K562 (cell line): ENCODE data around the gene LTBP1. TPM values are rescaled to one million over a fixed set of nuclear protein-coding genes. Genes with fewer than 3 reads are reported as not detected.

ENCODE experiments used
- CEBPB ChIP-seq: fragments of 450-650 bp; IDR thresholded peaks from 2 replicates; pipeline ENCODE4 v1.6.1; 2016; ENCODE audit warnings: missing genetic modification characterization, missing compliant biosample characterization
- CSDE1 ChIP-seq, 2 experiments: fragments of 450-650 bp; IDR thresholded peaks; 2 replicates each; pipeline ENCODE4 v1.6.1; 2016; ENCODE audit warnings: mild to moderate bottlenecking in 1 of 2
- MEIS2 ChIP-seq: fragments of 450-650 bp; IDR thresholded peaks from 2 replicates; pipeline ENCODE4 v1.6.1; 2014; ENCODE audit warnings: mild to moderate bottlenecking; ENCODE audit not compliant: partially characterized antibody
- POLR2G ChIP-seq: fragments of 200-400 bp; formaldehyde crosslinking; IDR thresholded peaks from 2 replicates; pipeline ENCODE4 v1.6.1; 2017; ENCODE audit warnings: low read depth, mild to moderate bottlenecking, antibody characterized with exemption, low read length, moderate library complexity
- ZBED1 ChIP-seq: IDR thresholded peaks from 2 replicates; pipeline ENCODE4 v1.6.1; 2014
- ZNF324 ChIP-seq: fragments of 250-450 bp; sonication (Bioruptor Pico); IDR thresholded peaks from 2 replicates; pipeline ENCODE4 v1.4.0; 2020; ENCODE audit warnings: mild to moderate bottlenecking
- polyA plus RNA-seq, 8 experiments: library from polyadenylated mRNA; depleted of rRNA in 4 of 8; stranded (reverse) in 5 of 8; unstranded in 3 of 8; fragments of >200 nt; fragmentation: Nextera tagmentation in 2 of 8; fragmentation: Illumina TruSeq in 1 of 8; extraction: Ambion mirVana in 2 of 8; extraction: Trizol in 1 of 8; gene quantifications; 2 replicates each; pipeline versions ENCODE4 v1.2.1 to v1.2.3, GENCODE V29; 2011 to 2014; ENCODE audit warnings: inconsistent platforms in 1 of 8, missing spikeins in 1 of 8
- total RNA-seq, 7 experiments: library from RNA; depleted of rRNA in 6 of 7; stranded (reverse); fragments of >200 nt in 6 of 7; fragmentation: Illumina TruSeq in 2 of 7; extraction: Trizol in 2 of 7; gene quantifications; 2 replicates each; pipeline versions ENCODE4 v1.2.1 to v1.2.3, GENCODE V29; 2011 to 2021; ENCODE audit warnings: low replicate concordance in 1 of 7
- TF ChIP-seq, protein P1 (sequence below), 2 experiments: fragments of 450-650 bp in 1 of 2; sonication (generic) in 1 of 2; formaldehyde crosslinking in 1 of 2; IDR thresholded peaks; 2 replicates each; pipeline versions ENCODE4 v1.7.1 to v1.9.0; 2016 to 2022; ENCODE audit warnings: inconsistent platforms in 1 of 2, mild to moderate bottlenecking in 1 of 2, missing genetic modification reagents in 1 of 2

The LTBP1 gene
- total and polyA plus RNA-seq, 9 of the 15 experiments (the other 6 are each of a cell fraction or from before 2014, with no cell fraction given): 3.6 to 16.4 (median 8.5) TPM

DNA sequence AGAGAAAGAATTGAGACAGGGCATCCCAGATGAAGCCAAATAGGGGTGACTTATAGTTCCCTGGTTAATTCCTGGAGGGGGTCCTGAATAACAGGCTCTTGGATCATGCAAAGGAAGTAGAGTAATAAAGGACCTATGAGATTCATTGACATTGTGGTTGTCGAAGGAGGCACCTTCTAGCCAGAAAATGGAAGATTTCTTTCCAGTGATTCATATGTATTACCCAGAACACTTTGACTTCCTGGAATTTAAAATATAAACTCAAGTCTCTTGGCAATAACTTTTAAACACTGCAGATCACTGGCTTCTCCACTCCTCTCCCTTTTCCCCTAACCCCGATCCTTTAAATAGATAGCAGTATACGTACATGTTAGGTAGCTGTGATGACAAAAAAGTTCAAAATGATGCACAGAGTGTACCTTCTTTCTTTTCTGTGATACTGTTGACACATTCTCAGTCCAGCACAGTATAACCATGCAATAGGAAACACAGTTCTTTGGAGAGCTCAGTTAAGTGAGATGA is 211.8 kb downstream of the LTBP1 start (continued):
- TF ChIP-seq, protein P1, sequence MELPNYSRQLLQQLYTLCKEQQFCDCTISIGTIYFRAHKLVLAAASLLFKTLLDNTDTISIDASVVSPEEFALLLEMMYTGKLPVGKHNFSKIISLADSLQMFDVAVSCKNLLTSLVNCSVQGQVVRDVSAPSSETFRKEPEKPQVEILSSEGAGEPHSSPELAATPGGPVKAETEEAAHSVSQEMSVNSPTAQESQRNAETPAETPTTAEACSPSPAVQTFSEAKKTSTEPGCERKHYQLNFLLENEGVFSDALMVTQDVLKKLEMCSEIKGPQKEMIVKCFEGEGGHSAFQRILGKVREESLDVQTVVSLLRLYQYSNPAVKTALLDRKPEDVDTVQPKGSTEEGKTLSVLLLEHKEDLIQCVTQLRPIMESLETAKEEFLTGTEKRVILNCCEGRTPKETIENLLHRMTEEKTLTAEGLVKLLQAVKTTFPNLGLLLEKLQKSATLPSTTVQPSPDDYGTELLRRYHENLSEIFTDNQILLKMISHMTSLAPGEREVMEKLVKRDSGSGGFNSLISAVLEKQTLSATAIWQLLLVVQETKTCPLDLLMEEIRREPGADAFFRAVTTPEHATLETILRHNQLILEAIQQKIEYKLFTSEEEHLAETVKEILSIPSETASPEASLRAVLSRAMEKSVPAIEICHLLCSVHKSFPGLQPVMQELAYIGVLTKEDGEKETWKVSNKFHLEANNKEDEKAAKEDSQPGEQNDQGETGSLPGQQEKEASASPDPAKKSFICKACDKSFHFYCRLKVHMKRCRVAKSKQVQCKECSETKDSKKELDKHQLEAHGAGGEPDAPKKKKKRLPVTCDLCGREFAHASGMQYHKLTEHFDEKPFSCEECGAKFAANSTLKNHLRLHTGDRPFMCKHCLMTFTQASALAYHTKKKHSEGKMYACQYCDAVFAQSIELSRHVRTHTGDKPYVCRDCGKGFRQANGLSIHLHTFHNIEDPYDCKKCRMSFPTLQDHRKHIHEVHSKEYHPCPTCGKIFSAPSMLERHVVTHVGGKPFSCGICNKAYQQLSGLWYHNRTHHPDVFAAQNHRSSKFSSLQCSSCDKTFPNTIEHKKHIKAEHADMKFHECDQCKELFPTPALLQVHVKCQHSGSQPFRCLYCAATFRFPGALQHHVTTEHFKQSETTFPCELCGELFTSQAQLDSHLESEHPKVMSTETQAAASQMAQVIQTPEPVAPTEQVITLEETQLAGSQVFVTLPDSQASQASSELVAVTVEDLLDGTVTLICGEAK (IDR thresholded peaks at IDR 0.05): no peak
- TF ChIP-seq, protein P1 (CRISPR knock-in tag; IDR thresholded peaks at IDR 0.05): no peak
- no peak for TF ChIP-seq CEBPB (tag)
- no peak for TF ChIP-seq ZBED1
- TF ChIP-seq POLR2G: no peak
- TF ChIP-seq ZNF324: no peak
- no peak for TF ChIP-seq CSDE1 (IDR thresholded peaks at IDR 0.05)
- TF ChIP-seq MEIS2: no peak
